Right lobe of liver (tissue), 6 donors: ENCODE results near the gene KNTC1. TPM values are rescaled to one million over a fixed set of nuclear protein-coding genes. Genes with fewer than 3 reads are reported as not detected.

Source experiments
- ATAC-seq, 4 donors: fragments of 200-7000 bp; cut with Tn5 transposase; one replicate each; pipeline ENCODE4 v1.9.1; 2020; ENCODE audit warnings: mild to moderate bottlenecking in 4 of 4, moderate library complexity in 4 of 4
- DNase-seq, 3 donors: peaks; one replicate each; pipeline ENCODE4 v3.0.0-alpha.2; 2020
- H3K27ac ChIP-seq, 3 donors: fragments of 200-600 bp; one replicate each; pipeline ENCODE4 v1.8.0; 2022
- H3K27me3 ChIP-seq, 2 donors: fragments of 200-600 bp; one replicate each; pipeline ENCODE4 v1.8.0; 2022
- H3K36me3 ChIP-seq, 4 donors: fragments of 200-600 bp; sonication (generic) in 1 of 4; one replicate each; pipeline versions ENCODE4 v1.5.1 to v1.8.0; 2017 to 2022; ENCODE audit warnings: control low read depth in 1 of 4
- H3K4me1 ChIP-seq, 4 donors: fragments of 200-600 bp; sonication (generic) in 1 of 4; one replicate each; pipeline versions ENCODE4 v1.5.1 to v1.8.0; 2017 to 2022; ENCODE audit warnings: control low read depth in 1 of 4
- H3K4me3 ChIP-seq, 3 donors: fragments of 200-600 bp; one replicate each; pipeline ENCODE4 v1.8.0; 2022
- H3K9me3 ChIP-seq, 4 donors: fragments of 200-600 bp; sonication (generic) in 1 of 4; one replicate each; pipeline versions ENCODE4 v1.5.1 to v1.8.0; 2017 to 2022; ENCODE audit warnings: control low read depth in 1 of 4
- POLR2A ChIP-seq: fragments of 450-650 bp; IDR thresholded peaks from one replicate; pipeline ENCODE4 v1.6.1; 2017; ENCODE audit warnings: antibody characterized with exemption, mild to moderate bottlenecking
- WGBS: methylation state at CpG from one replicate; pipeline ENCODE4 v1.1.6; 2018; ENCODE audit warnings: low coverage, low lambda C conversion rate; ENCODE audit not compliant: insufficient coverage; ENCODE audit errors: missing lambda C conversion rate; 5-methylcytosine and 5-hydroxymethylcytosine counted together
- intact Hi-C, 2 donors: fragments of 100-400 bp; cut with DNase I; formaldehyde crosslinking; loops; one replicate each; pipeline versions ENCODE4 v1.11.2 to v1.14.1; 2022
- total RNA-seq, 6 experiments: library from RNA; depleted of rRNA in 2 of 6; stranded (reverse); fragments of >200 nt in 2 of 6; fragmentation: NEBNext Ultra II Directional in 3 of 6; extraction: Animal tissue kit (Norgen Biotek cat#: 25700) in 3 of 6; gene quantifications; one replicate each; pipeline versions ENCODE4 v1.1.0 to v1.2.4, GENCODE V29; 2016 to 2023
- TF ChIP-seq, protein P1 (sequence below), 4 donors: fragments of 200-600 bp in 3 of 4; fragments of 450-650 bp in 1 of 4; IDR thresholded peaks; one replicate each; pipeline versions ENCODE4 v1.5.1 to v1.8.0; 2016 to 2022; ENCODE audit warnings: antibody characterized with exemption in 4 of 4, mild to moderate bottlenecking in 2 of 4
- donor health status: DM: no; HTN: yes; CAD: no.
- donor health status: DM: no; HTN: no; CAD: no.
- donor health status: DM: no; HTN: no; CAD: no.
- donor health status: DM: no; HTN: yes; CAD: no.
- donor health status: DM: no; HTN: yes; CAD: no.

The KNTC1 gene
- total RNA-seq, 6 experiments from 2014 or later: 2.1 to 10.7 (median 3.5) TPM

GRCh38 chr12:122661246-122661645, 134.2 kb downstream of the KNTC1 start:
- 77% methylated on average over 13 of the region's 16 CpGs for WGBS
- ATAC-seq: no peak
- DNase-seq: no peak

GRCh38 chr12:122661938-122662337, 134.9 kb downstream of the KNTC1 start:
- H3K9me3 ChIP-seq: no peaks in the 10 kb centered on the region
- no peaks in the 10 kb centered on the region for H3K36me3 ChIP-seq
- intact Hi-C loops: no loop called here
- TF ChIP-seq POLR2A: no peak
- TF ChIP-seq, protein P1, sequence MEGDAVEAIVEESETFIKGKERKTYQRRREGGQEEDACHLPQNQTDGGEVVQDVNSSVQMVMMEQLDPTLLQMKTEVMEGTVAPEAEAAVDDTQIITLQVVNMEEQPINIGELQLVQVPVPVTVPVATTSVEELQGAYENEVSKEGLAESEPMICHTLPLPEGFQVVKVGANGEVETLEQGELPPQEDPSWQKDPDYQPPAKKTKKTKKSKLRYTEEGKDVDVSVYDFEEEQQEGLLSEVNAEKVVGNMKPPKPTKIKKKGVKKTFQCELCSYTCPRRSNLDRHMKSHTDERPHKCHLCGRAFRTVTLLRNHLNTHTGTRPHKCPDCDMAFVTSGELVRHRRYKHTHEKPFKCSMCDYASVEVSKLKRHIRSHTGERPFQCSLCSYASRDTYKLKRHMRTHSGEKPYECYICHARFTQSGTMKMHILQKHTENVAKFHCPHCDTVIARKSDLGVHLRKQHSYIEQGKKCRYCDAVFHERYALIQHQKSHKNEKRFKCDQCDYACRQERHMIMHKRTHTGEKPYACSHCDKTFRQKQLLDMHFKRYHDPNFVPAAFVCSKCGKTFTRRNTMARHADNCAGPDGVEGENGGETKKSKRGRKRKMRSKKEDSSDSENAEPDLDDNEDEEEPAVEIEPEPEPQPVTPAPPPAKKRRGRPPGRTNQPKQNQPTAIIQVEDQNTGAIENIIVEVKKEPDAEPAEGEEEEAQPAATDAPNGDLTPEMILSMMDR (IDR thresholded peaks at IDR 0.05): no peak
- DNase-seq (no peak), ATAC-seq (no peak)
- no peak overlapping the region for H3K4me3 ChIP-seq
- WGBS: 86% methylated on average over 3 of the region's 3 CpGs
- H3K27me3 ChIP-seq: no peaks in the 10 kb centered on the region
- no peaks in the 10 kb centered on the region for H3K4me1 ChIP-seq
- no peak overlapping the region for H3K27ac ChIP-seq

More at GRCh38 chr12:122661246-122661645, 134.2 kb downstream of the KNTC1 start:
- Histone ChIP-seq H3K4me3 (no peak overlapping the region), H3K4me1 (no peaks in the 10 kb centered on the region), H3K36me3 (no peaks in the 10 kb centered on the region), H3K27ac (no peak overlapping the region), H3K9me3 (no peaks in the 10 kb centered on the region), H3K27me3 (no peaks in the 10 kb centered on the region)
- intact Hi-C loops: no loop called here
- TF ChIP-seq POLR2A: no peak
- TF ChIP-seq, protein P1 (IDR thresholded peaks at IDR 0.05): no peak

GRCh38 chr12:122665349-122665748, 138.3 kb downstream of the KNTC1 start:
- ATAC-seq: no peak
- WGBS: 73% methylated on average over 8 of the region's 8 CpGs

GRCh38 chr12:122665759-122666158, 138.7 kb downstream of the KNTC1 start:
- no peaks in the 10 kb centered on the region for H3K4me1 ChIP-seq
- TF ChIP-seq POLR2A: no peak
- TF ChIP-seq, protein P1 (IDR thresholded peaks at IDR 0.05): no peak
- DNase-seq: no peak
- intact Hi-C loops: no loop called here
- no peak overlapping the region for H3K27ac ChIP-seq
- H3K27me3 ChIP-seq: no peaks in the 10 kb centered on the region
- no peaks in the 10 kb centered on the region for H3K9me3 ChIP-seq
- no peak for ATAC-seq
- H3K4me3 ChIP-seq: no peak overlapping the region
- WGBS: 88% methylated on average over 5 of the region's 5 CpGs
- H3K36me3 ChIP-seq: no peaks in the 10 kb centered on the region

More at GRCh38 chr12:122665349-122665748, 138.3 kb downstream of the KNTC1 start:
- Histone ChIP-seq H3K27ac (no peak overlapping the region), H3K27me3 (no peaks in the 10 kb centered on the region), H3K9me3 (no peaks in the 10 kb centered on the region), H3K4me1 (no peaks in the 10 kb centered on the region), H3K4me3 (no peak overlapping the region), H3K36me3 (no peaks in the 10 kb centered on the region)
- TF ChIP-seq, protein P1 (IDR thresholded peaks at IDR 0.05): no peak
- TF ChIP-seq POLR2A: no peak
- intact Hi-C loops: no loop called here
- DNase-seq: no peak

DNA sequence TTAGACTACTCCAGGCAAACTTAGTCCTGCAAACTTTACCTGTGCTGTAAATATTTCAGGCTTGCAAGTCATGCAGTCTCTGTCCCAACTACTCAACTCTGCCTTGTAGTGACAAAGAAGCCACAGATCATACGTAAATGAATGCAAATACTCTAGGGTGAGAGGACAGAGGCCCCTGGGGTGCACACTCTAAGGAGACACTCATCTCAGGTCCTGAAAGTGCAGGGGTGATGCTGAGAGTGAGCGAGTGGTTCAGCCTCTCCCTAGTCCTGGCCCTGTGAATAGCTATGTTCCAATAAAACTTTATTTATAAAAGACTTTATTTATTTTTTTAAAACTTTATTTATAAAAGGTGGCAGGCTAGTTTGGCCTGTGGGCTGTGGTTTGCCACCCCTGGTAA, 141.2 kb downstream of the KNTC1 start:
- no peak for DNase-seq
- no peak overlapping the region for H3K27ac ChIP-seq
- H3K27me3 ChIP-seq: no peaks in the 10 kb centered on the region
- H3K4me3 ChIP-seq: no peak overlapping the region
- ATAC-seq: no peak
- TF ChIP-seq, protein P1 (IDR thresholded peaks at IDR 0.05): no peak
- TF ChIP-seq POLR2A: no peak
- no peaks in the 10 kb centered on the region for H3K9me3 ChIP-seq
- WGBS: 75% methylated on average over 2 of the region's 2 CpGs
- intact Hi-C loops: no loop called here
- no peaks in the 10 kb centered on the region for H3K36me3 ChIP-seq
- H3K4me1 ChIP-seq: no peaks in the 10 kb centered on the region
